Measurements from ENCODE around the gene OR9A2.

- TF ChIP-seq EZH2phosphoT487 (IDR thresholded peaks at IDR 0.05; ENCODE audit: low read length) = no peak
- no peak for TF ChIP-seq EZH2 (optimal IDR thresholded peaks at IDR 0.05; ENCODE audit: low read depth, low read length)
- TF ChIP-seq, protein P1, sequence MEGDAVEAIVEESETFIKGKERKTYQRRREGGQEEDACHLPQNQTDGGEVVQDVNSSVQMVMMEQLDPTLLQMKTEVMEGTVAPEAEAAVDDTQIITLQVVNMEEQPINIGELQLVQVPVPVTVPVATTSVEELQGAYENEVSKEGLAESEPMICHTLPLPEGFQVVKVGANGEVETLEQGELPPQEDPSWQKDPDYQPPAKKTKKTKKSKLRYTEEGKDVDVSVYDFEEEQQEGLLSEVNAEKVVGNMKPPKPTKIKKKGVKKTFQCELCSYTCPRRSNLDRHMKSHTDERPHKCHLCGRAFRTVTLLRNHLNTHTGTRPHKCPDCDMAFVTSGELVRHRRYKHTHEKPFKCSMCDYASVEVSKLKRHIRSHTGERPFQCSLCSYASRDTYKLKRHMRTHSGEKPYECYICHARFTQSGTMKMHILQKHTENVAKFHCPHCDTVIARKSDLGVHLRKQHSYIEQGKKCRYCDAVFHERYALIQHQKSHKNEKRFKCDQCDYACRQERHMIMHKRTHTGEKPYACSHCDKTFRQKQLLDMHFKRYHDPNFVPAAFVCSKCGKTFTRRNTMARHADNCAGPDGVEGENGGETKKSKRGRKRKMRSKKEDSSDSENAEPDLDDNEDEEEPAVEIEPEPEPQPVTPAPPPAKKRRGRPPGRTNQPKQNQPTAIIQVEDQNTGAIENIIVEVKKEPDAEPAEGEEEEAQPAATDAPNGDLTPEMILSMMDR (IDR thresholded peaks at IDR 0.05; ENCODE audit: low read length) = no peak
Measured at GRCh38 chr7:143000648-143001047, 26.3 kb downstream of the OR9A2 start.
